ENCODE data around the gene FXR2.
"Not testable (repeated sequence)": the region's sequence is repeated elsewhere in the genome, so short reads cannot be mapped to it uniquely, and the experiment has no call there.

The FXR2 gene

DNA sequence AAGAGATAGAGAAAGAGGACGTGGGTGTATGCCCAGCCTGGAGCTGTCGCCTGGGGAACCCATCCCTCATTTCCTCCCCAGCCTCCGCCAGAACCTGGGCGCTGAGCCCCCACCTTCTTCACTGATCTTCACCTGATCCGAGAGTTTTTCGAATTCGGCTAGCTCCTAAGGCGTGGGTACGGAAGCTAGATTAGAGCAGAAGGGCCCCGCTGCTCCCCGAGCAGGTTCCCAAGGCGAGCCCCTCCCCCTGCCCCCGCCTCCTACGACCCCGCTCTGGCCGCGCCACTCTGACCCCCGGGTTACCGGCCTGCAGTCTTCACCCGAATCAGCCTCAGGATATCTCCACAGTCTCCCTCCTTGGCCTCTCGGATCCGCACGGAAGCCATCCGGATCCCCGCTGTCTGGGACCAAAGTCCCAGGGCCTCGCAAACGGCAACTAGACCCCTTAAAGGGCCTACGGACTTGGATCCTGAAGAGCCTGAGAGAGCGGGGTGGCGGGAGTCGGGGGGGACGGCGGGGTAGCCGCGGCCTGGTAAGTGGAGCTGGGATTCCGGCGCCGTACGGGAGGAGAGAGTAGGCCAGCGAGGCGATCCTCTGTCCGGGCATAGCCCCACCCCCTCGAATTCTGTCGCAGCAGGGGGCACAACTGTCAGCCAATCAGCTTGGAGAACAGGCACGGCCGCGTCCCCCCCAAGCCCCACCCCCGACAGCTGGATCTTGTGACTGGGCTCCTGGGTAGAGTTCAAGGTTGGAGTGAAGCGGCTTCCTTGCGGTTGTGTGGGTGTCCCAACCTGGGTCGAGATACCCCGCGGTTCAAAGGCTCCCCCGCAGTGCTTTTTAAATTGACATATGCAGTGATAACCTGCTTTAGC, 12.8 kb upstream of the FXR2 start, which contains the start of gene SAT2:
Gene SAT2 (minus strand): TSS at position 572 of the 872 bp plus-strand sequence. CDS start 186 bp downstream, at position 386.
- DNase-seq (ENCODE audit: low read depth), result peak; percentile 72

DNA sequence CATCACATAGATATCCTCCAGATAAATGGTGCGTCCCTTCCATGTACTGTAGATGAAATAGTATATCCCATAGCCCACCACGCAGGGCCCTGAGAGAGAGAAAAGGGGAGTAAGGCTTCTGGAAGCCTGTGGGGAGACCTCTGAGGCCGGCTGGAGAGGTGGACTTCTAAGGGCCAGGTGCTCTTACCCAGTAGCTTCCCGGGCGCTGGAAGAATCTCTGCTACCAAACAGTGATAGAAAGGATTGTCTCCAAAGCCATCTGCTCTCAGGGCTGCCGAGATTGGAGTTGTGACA, 12.2 kb upstream of the FXR2 start:
- no peak for DNase-seq (ENCODE audit: low read depth)

DNA sequence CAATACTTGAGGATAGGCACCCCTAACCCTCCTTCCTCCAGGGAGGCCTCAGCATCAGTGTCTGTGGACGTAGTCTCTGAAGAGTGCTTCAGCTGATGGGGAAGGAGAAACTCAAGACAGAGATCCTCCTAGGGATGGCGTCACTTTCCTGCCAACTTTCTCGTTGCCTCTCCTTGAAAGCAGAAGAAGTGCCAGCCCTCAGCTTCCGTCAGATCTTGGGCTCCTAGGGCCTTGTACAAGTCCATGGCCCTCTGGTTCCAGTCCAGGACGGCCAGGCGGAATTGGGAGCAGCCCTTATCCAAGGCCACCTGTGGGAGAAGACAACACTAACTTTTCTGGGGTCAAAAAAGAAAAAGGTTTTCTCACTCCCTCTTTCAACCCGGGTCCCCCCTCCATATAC, 11.6 kb upstream of the FXR2 start:
- DNase-seq (ENCODE audit: low read depth), result no peak

- not testable (repeated sequence) for DNase-seq (ENCODE audit: low read depth)
These were observed 11.1 kb upstream of the FXR2 start for GRCh38 chr17:7625749-7626148.

- no peak for DNase-seq (ENCODE audit: low read depth)
These were observed 9.0 kb upstream of the FXR2 start for GRCh38 chr17:7623661-7624060.

DNA sequence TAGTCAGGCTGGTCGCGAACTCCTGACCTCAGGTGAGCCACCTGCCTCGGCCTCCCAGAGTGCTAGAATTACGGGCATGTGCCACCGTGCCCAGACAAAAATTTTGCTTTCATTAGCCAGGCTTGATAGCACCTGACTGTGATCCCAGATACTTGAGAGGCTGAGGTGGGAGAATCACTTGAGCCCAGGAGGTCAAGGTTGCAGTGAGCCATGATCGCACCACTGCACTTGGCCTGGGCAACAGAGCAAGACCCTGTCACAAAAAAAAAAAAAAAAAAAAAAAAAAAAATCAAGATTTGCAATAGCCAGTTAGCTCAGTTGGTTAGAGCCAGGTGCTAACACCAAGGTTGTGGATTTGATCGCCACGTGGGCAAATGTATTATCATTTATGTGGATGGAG, 6.1 kb upstream of the FXR2 start:
- no peak for DNase-seq (ENCODE audit: low read depth)

DNA sequence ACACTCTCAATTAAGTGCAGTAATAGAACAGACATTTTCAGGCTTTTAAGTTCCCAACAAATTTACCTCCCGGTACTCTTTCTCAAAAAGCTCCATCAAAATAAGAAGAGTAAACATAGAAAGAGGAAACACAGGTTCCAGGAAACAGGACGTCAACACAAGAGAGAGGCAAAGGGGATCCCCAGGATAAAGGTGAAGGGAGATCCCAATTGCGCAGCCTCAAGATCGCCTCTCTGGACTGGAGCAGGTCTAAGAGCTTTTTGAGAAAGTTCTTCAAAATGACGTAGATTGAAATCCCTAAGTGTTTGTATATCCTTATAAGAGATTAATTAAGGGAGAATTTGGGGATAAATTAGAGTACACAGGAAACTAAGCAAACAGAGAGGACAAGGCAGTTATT, 3.9 kb upstream of the FXR2 start:
- DNase-seq (ENCODE audit: low read depth), result no peak

GRCh38 chr17:7615265-7615747, 609 bp upstream of the FXR2 start:
- no peak for DNase-seq (ENCODE audit: low read depth)

DNA sequence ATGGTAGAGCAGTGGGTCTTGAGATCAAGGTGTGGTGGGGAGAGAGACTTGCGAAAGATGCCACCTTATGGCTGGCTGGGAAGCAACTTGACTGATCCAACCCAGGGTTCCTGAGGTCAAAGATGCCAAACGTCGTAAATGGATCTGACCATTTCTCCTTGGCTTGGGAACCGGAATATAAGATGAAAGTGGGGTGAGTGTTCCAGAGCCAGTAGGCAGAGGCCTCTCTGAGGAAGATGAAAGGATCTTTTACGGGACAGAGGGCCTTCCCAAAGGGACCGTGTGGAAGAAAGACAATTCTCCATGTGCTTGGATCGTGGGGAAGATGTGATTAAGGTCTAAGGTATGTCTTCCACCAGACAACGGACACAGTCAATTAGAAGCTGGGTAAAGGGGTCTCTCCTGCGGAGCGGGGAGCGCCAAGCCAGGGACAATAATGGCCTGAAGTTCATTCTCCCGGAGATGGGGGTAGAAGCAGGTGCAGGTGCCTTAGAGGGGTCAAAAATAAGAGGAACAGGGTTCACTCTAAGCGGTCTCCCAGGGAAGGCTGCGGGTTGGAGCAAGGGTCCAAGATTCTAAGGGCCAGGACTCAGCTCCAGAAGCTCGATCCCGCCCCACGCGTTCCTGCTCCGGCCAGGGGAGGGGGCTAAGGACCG, 800 bp downstream of the FXR2 start:
- DNase-seq (ENCODE audit: low read depth), result no peak

GRCh38 chr17:7612294-7612640, 2.4 kb downstream of the FXR2 start:
- no peak for DNase-seq (ENCODE audit: low read depth)

DNA sequence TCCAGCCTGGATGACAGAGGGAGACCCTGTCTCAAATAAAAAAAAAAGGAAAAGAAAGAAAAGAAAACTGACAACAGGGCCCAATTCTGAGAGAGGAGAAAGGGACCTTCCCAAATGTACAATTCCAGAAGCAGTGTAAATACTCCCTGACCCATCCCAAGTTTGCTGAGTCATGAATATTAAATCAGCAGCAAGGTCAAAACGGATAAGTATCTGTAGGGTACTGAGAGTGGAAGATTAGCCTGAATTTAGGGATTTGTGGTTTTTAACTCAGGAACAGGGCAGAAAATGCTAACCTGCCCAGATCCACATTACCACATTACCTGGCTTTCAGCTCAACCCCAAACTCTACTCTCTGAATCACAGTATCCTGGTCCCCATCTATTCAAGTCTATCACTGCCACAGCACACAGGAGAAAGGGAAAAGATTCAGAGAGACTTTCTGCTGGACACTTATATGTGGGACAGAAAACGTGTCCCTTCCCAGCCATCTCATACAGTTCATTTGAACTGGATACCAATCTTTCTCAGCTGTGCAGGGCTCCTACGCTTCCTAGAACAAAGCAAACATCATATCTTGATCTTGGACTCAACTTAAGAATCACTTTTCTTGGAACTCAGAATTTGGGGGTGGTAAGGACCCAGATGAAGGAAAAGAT, 2.9 kb downstream of the FXR2 start:
- DNase-seq (ENCODE audit: low read depth), result no peak

GRCh38 chr17:7610641-7611040, 4.1 kb downstream of the FXR2 start:
- no peak for DNase-seq (ENCODE audit: low read depth)

- DNase-seq (ENCODE audit: low read depth), result no peak
These were observed 8.4 kb downstream of the FXR2 start for GRCh38 chr17:7606280-7606679.

- not testable (repeated sequence) for DNase-seq (ENCODE audit: low read depth)
These were observed 17.1 kb downstream of the FXR2 start for GRCh38 chr17:7597561-7597960.

- no peak for DNase-seq (ENCODE audit: low read depth)
These were observed 21.4 kb downstream of the FXR2 start for GRCh38 chr17:7593296-7593695.

DNA sequence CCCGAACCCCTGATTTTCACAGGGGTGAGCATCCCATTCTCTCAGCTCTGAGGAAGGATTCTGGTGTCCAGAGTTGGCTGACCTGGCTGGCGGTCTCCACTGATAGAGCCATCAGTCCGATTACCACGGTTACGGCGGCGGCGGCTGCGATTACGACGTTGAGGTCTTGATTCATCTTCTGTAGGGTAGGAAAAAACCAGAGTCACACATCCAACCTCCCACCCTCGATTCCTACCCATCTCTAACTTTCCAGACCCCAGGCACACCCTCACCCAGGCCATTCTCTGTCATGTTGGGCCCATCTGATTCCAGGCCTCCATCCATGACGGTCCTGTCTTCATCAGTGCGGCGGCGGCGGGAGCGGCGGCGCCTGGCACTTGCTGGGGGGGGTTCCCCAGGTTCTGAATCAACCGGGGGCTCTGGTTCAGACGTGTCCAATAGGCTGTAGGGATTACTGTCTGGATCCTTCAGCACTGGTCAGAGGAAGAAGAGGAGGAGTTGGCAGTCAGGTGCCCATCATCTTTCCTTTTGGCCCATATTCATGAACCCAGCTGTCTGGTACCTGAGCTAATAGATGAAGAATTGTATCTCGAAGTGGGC, 22.2 kb downstream of the FXR2 start:
- DNase-seq (ENCODE audit: low read depth), result no peak

GRCh38 chr17:7591596-7591995, 23.1 kb downstream of the FXR2 start:
- no peak for DNase-seq (ENCODE audit: low read depth)

DNA sequence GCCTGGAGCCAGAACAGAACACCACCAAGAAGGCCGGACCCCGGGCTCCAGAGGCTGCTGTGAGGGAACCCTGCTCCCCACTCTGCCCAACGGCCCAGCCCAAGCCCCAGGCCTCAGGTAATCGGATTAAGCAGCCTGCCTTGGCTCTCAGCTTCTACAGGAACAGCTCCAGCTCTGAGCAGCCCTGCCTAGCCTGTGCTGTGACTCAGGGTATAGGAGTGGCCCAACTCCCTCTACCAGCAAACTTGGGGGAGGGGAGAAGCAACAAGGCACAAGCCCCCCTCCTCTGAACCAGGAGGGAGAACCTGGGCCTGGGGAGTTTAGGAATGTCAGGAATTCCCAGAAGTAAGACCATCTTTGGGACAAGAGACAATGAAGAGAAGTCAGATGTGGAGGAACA, 24.0 kb downstream of the FXR2 start:
- no peak for DNase-seq (ENCODE audit: low read depth)

DNA sequence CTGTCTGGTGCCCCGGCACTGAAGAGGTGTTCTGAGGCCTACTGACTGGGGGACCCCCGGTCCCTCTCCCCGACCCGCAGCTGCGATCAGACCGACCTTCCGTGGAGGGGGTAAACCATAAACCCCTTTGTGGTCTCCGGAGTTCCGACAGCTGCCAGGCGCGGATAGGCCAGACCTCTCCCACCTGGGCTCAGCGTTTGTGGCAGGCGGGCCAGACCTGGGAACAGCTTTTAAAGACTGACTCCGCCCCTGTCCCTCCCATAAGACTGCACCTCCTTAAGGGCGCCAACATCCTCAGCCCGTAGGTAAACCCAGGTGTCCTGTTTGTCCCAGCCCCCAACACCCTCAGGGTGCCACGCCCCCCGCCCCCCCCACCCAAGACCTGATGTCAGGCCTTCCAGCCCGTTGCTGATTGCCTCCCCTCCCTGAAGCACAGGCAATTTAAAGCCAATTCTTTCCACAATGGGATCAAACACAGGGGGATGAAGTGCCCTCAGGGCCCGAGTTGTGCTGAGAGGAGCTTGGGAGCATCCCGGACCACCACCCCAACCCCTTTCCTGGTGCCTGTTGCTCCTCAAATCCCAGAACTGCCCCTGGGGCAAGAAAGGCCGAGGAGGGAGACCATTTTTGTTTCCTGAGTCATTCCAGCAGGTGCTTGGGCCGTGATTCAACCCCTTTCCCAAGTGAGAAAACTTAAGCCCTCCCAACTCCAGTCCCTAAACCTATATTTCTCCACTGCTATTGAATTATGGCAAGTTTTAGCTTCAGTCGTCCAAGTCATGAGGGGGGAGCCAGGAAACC, 24.6 kb downstream of the FXR2 start, which contains the start of gene SOX15:
Gene SOX15 (minus strand): TSS at position 204 of the 801 bp plus-strand sequence. CDS start 418 bp downstream, outside the sequence.
- DNase-seq (ENCODE audit: low read depth), result no peak

- DNase-seq (ENCODE audit: low read depth), result peak; percentile 35
These were observed 25.4 kb downstream of the FXR2 start for GRCh38 chr17:7589204-7589868.

DNA sequence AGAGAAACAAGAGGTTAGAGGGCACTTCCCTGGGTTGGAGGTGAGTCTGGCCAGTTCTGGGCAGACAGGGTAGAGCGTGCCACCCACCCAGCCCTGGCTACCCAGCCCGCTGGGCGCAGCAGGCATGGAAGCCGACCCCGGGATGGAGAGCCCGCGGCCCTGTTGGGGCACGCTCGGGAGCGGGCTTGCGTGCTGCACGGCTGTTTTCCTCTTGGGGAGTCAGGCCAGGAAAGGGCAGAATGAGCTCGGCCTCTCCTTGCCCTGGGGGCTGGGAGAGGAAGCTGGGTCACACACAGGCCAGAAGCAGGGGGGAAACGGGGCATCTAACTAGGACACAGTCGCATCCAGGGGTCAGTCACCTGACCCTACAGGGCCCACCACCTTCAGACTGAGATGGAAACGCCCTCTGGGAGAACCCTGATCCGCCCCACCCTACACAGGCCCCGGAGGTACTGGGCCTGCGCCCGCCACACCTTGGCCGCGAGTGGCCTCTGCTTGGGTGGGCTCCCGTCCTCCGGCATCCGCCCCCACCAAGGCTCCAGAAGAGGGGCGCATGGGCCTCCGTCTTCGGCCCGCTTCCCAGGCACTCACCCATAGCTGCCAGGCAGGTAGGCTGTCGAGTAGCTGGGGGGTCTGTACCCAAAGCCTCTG, 26.0 kb downstream of the FXR2 start:
- DNase-seq (ENCODE audit: low read depth), result no peak
